ELR (cell line): ENCODE results near the gene DAPK3.
"Not testable (repeated sequence)": the region's sequence is repeated elsewhere in the genome, so short reads cannot be mapped to it uniquely, and the experiment has no call there.

Experiments
- DNase-seq: peaks from one replicate; pipeline ENCODE4 v3.0.0-alpha.2; 2015; ENCODE audit warnings: low read depth

The DAPK3 gene

DNA sequence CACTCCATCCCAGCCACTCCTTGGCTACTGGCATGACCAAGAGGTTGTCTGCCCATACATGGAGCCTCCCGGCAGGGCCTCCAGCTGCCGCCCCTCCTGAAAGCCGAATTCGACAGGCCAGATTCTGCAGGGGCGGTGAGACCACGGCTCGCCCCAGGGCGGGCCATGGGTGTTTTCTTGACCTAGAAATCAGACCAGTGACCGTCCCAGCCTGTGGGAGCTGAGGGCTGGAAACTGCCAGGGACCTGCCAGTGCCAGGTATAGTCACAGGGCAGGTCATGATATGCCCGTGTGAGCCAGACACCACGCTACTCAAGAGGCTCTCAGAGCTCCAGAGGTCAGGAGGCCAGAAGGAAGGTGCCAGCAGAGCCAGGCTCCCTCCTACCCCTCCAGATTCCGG is 16.8 kb downstream of the DAPK3 start:
- DNase-seq = no peak

DNA sequence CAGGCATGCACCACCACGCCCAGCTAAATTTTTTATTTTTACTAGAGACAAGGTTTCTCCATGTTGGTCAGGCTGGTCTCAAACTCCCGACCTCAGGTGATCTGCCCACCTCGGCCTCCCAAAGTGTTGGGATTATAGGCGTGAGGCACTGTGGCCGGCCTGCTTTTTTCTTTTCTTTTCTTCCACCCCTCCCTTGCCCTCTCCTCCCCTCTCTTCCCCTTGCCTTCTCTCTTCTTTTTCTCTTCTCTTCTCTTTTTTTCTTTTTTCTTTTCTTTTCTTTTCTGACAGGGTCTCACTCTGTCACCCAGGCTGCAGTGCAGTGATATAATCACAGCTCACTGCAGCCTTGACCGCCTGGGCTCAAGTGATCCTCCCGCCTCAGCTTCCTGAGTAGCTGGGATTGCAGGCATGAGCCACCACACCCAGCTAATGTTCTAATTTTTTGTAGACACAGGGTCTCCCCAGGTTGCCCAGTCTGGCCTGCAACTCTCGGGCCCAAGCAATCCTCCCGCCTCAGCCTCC is 18.1 kb downstream of the DAPK3 start:
- not testable (repeated sequence) for DNase-seq

GRCh38 chr19:3950871-3951861 is 19.7 kb downstream of the DAPK3 start:
- no peak for DNase-seq

DNA sequence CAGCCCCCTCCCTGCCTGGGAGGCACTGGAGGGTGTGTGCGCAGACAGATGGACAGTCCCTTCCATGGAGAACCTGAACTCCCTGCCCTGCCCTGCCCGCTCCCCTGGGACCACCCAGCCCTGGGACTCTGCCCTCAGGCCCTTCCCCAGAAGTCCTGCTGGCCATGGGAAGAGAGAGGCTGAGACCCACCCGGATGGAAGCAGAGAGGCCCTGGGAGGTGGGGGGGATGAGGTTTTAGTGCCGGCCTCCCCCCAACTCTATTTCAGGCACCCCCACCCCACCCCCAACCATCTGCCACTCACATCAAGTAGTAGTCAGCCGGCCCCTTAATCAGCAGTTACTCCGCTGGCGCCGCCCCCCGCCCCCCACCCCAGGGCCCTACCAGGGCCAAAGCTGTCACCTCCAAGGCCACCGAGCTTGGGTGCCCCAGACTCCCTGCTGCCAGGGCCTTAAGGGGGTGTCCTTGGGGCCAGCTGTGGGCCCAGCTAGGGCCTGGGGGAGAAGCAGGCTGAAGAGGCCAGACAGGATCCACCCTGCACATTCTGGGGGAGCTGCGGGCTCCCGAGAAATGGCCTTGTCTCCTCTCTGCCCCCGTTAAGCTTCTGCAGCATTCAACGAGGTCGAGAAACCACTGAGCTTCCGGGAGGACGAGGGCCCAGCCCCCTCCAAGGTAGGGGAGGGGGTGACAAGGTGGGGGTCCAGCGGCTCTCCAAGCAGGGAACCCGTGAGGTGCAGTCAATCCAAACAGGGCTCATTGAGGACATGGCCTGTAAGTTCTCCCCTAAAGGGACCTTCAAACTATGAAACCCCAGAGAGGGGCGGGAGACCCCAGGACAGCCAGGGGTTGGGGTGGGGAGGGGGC is 20.7 kb downstream of the DAPK3 start:
- no peak for DNase-seq

- DNase-seq = no peak
Measured at GRCh38 chr19:3949294-3949693, 21.6 kb downstream of the DAPK3 start.

GRCh38 chr19:3947316-3947933 is 23.5 kb downstream of the DAPK3 start:
- not testable (repeated sequence) for DNase-seq

GRCh38 chr19:3945838-3946237 is 25.1 kb downstream of the DAPK3 start:
- no peak for DNase-seq

DNA sequence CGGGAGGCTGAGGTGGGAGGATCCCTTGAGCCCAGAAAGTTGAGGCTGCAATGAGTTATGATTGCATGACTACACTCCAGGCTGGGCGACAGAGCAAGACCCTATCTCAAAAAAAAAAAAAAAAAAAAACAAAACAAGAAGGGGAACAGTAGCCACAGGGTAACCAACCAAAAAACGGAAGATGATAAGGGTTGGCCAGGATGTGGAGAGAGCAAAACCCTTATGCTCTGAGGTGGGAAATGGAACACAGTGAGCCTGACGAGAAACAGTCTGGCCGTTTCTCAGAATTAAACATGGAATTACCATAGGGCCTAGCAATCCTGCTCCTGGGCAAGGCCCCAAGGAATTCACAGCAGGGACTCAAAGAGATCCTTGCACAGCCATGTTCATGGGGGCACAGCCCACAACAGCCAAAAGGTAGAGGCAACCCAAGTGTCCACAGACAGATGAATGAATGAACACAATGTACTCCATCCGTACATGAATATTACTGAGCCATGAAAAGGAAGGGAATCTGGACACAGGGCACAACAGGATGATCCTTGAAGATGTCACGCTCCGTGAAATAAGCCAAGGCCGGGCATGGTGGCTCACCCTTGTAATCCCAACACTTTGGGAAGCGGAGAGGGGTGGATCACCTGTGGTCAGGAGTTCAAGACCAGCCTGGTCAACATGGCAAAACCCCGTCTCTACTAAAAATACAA is 26.7 kb downstream of the DAPK3 start:
- DNase-seq = no peak

GRCh38 chr19:3942790-3943409 is 28.0 kb downstream of the DAPK3 start:
- DNase-seq = peak; percentile 39

DNA sequence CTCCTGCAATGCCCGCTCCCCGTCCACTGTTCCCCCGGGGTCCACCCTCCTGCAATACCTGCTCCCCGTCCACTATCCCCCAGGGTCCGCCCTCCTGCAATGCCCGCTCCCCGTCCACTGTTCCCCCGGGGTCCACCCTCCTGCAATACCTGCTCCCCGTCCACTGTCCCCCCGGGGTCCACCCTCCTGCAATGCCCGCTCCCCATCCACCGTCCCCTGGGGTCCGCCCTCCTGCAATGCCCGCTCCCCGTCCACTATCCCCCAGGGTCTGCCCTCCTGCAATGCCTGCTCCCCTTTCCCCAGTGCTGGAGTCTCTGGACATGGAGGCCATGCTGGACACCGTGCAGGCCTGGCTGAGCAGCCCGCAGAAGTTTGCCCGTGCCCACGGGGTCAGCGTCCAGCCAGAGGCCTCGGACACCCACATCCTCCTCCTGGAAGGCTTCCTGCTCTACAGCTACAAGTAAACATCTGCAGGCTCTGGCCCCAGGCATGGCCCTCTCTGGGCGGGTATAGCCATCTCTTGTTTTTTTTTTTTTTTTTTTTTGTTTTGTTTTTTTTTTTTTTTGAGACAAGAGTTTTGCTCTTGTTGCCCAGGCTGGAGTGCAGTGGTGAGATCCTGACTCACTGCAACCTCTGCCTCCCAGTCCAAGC is 32.5 kb downstream of the DAPK3 start:
- not testable (repeated sequence) for DNase-seq

DNA sequence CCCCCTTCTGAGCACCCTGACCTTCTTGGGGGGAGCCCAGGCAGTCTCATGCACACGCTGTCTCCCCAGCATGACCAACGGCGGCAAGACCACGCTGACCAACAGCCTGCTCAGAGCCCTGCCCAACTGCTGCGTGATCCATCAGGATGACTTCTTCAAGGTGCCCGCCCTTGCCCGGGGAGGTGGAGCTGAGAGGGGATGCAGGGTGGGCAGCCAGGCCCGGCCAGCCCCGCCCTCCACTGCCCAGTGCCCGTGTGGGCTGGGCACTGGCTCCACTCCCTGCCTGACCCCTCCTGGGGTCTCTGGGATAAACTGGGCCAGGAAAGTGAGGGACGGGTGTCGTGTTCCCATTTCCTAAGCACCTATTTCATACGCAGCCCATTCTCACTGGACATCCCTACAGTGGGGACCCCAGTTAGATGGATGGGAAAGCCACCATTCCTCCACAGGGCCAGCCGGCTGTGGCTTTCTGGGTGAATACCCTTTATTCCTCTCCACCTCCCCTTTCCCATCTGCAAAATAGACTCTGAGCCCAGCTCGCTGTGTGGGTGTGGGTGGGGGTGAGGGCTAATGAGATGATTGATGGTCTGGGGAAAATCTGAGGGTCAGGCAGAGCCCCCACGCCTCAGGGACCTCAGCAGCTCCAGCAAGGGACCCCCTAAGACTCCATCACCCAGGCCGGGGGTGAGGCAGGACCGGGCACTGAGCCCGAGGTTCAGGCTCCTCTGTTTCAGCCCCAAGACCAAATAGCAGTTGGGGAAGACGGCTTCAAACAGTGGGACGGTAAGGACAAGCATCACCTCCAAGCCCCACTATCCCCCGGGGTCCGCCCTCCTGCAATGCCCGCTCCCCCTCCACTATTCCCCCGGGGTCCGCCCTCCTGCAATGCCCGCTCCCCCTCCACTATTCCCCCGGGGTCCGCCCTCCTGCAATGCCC is 34.1 kb downstream of the DAPK3 start:
- DNase-seq = no peak

DNA sequence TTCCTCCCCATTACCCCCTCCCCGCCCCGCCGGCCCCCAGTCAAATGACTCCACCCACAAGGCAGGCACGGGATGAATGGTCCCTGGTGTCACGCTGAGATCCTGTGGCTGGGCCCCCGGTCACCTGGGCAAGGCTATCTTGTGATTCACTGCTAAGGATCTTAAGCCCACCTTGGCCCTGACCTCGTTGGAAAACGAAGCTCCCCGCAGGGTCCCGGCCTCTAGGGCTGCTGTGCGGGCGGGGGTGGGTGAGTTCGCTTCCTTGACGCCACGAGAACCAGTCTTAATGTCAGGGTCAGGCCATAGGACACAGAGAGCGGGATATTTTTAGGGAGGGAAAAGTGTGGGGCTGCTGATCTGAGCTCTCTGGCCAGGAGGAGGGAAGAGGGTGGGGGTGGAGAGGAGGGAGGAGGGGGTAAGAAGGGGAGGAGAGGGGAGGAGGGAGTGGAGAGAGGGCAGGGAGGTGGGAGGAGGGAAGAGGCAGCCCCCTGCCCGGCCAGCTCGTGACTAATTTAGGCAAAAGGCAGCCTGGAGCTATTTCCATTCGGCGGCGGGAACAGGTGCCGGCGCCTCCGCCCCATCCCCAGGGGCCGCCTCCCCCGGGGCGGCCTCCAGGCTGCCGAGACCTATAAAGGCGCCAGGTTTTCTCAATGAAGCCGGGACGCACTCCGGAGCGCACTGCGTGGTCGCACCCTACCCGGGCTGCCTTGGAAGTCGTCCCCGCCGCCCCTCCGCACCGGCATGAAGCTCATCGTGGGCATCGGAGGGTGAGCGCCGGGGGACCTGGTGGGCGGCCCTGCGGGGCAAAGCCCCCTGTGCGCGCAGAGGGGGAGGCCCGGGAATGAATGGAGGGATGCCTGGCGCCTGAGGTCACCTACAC is 37.7 kb downstream of the DAPK3 start, which contains the start of gene NMRK2:
TSS of gene NMRK2 (plus strand) at position 139 of the 880 bp plus-strand sequence. CDS start at position 742, 603 bp downstream.
- no peak for DNase-seq

DNA sequence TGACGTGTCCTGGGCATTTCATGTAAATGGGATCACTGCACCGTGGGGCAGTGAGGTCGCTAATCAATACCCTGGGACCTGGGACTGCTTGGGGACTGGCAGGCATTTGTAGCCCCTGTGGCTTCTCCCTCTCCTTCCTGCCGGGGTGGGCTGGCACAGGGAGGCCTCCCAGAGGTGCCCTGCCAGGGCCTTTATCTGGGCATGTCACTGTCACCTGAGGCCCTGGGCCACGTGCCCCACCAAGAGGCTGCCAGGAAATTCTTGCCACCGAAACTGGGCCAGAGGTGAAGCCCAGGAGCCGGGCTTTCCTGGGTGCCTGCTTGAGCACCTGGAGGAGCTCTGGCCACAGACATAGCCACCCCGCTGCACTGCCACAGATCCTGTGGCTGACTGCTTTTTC is 39.9 kb downstream of the DAPK3 start:
- no peak for DNase-seq

DNA sequence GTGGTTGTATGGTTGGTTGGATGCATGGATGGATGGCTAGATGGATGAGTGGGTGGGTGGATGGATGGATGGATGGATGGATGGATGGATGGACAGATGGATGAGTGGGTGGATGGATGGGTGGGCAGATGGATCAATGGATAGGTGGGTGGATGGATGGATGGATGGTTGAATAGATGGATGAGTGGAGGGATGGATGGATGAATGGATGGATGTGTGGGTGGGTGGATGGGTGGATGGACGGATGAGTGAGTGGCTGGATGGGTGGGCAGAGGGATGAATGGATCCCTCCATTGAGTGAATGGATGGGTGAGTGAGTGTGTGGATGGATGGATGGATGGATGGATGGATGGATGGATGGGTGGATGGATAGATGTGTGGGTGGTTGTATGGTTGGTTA is 47.0 kb downstream of the DAPK3 start:
- no peak for DNase-seq

DNA sequence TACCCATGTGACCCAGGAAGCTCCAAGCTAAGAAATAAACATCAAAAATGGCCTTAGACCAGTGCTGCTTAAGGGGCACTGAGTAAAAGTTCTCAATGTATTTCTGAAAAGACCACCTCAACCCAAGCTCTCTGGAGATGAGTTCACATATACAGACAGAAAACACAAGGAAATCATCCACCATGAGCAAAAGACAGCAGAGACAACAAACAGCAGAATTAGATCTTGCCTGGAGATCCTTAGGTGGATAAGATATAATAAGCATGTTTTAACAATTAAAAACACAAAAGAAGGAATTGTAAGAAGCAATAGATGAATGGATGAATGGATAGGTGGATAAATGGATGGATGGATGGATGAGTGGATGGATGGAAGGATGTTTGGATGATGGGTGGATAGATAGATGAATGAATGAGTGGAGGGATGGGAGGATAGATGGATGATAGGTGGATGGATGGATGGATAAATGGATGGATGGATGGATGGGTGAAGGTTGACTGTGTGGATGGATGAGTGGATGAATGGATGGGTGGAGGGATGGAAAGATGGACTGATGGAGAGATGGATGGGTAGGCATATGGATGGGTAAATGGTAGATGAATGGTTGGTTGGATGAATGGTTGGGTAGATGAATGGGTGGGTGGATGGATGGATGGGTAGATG is 47.7 kb downstream of the DAPK3 start:
- no peak for DNase-seq

GRCh38 chr19:3919793-3920192 is 51.1 kb downstream of the DAPK3 start:
- no peak for DNase-seq

DNA sequence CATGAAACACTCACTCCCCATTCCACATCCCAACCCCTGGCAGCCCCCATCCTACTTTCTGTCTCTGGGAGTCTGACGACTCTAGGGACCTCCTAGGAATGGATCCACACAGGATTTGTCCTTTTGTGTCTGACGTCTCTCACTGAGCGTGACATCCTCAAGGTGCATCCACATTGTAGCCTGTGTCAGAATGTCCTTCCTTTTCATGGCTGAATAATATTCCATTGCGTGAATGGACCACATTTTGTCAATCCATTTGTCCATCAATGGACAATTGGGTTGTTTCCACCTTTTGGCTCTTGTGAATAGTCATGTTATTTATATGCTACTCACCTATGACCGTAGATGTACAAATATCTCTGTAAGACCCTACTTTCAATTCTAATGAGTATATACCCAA is 54.9 kb downstream of the DAPK3 start:
- DNase-seq = no peak

GRCh38 chr19:3914199-3914598 is 56.7 kb downstream of the DAPK3 start:
- DNase-seq = no peak
